GM12878 (cell line): ENCODE results near the gene EVC. TPM values are rescaled to one million over a fixed set of nuclear protein-coding genes. Genes with fewer than 3 reads are reported as not detected.

Source experiments
- ATAC-seq: fragments of 200-7000 bp; cut with Tn5 transposase; 3 replicates; pipeline ENCODE4 v1.9.1; 2020; ENCODE audit warnings: mild to moderate bottlenecking, moderate library complexity
- BruUV-seq: library from RNA; stranded (reverse); fragments of 400-500 nt; replicated peaks from 2 replicates; lab custom pipeline; 2021; lab: Mats Ljungman, UMichigan
- CTCF ChIA-PET: fragments of 300-600 bp; sonication (Branson Sonifier 250); formaldehyde crosslinking; extraction: SDS; loops from one replicate; lab custom pipeline; 2021; ENCODE audit warnings: inconsistent platforms; lab: Yijun Ruan, JAX
- POLR2A ChIA-PET: fragments of 350-600 bp; formaldehyde crosslinking; extraction: SDS; loops from one replicate; lab custom pipeline; 2021; ENCODE audit warnings: inconsistent platforms; lab: Charles Lee
- RAD21 ChIA-PET: fragments of 300-600 bp; sonication (Branson Sonifier 250); formaldehyde crosslinking; loops from one replicate; lab custom pipeline; 2023; ENCODE audit warnings: antibody characterized with exemption; ENCODE audit not compliant: unreplicated experiment; lab: Charles Lee
- SMC1A ChIA-PET: fragments of 300-600 bp; sonication (Branson Sonifier 250); formaldehyde crosslinking; loops from one replicate; lab custom pipeline; 2023; ENCODE audit not compliant: unreplicated experiment, uncharacterized antibody; lab: Charles Lee
- DNase-seq: peaks from one replicate; pipeline ENCODE4 v3.0.0-alpha.2; 2011; ENCODE audit warnings: low read depth, low spot score
- FAIRE-seq: peaks from 3 replicates; lab custom pipeline; 2011; peaks lifted over from hg19 to GRCh38; lab: Jason Lieb, UNC
- H2AFZ ChIP-seq: 2 replicates; pipeline ENCODE4 v1.6.0; 2011; ENCODE audit warnings: low read depth, low read length, control low read depth; ENCODE audit not compliant: control insufficient read depth
- H3K27ac ChIP-seq: 2 replicates; pipeline ENCODE4 v1.5.1; 2011; ENCODE audit warnings: control low read depth; ENCODE audit not compliant: control insufficient read depth, insufficient read depth
- H3K27me3 ChIP-seq, 2 experiments: replicated peaks in 1 of 2; 2 replicates each; pipeline versions ENCODE4 v1.6.0 to v1.6.1; 2011; ENCODE audit warnings: low read length in 1 of 2; ENCODE audit not compliant: control insufficient read depth in 2 of 2, insufficient read depth in 2 of 2
- H3K36me3 ChIP-seq, 2 experiments: 2 replicates each; pipeline ENCODE4 v1.5.1; 2011; ENCODE audit warnings: low read length in 1 of 2; ENCODE audit not compliant: control insufficient read depth in 2 of 2, insufficient read depth in 2 of 2
- H3K4me1 ChIP-seq: 2 replicates; pipeline ENCODE4 v1.6.1; 2011; ENCODE audit warnings: mild to moderate bottlenecking, low read length, moderate library complexity, mixed read lengths; ENCODE audit not compliant: control insufficient read depth, insufficient read depth
- H3K4me2 ChIP-seq: 2 replicates; pipeline ENCODE4 v1.6.0; 2011; ENCODE audit warnings: control low read depth; ENCODE audit not compliant: control insufficient read depth, insufficient read depth
- H3K4me3 ChIP-seq: fragments of 200-600 bp; sonication (generic); 2 replicates; pipeline ENCODE4 v1.5.1; 2016
- H3K79me2 ChIP-seq: 2 replicates; pipeline ENCODE4 v1.6.0; 2011; ENCODE audit warnings: low read length; ENCODE audit not compliant: control insufficient read depth, insufficient read depth
- H3K9ac ChIP-seq: 2 replicates; pipeline ENCODE4 v1.8.0; 2011; ENCODE audit warnings: low read length, control low read depth, mixed read lengths; ENCODE audit not compliant: control insufficient read depth, insufficient read depth
- H3K9me3 ChIP-seq: replicated peaks from 3 replicates; pipeline ENCODE4 v1.5.1; 2011; ENCODE audit warnings: mild to moderate bottlenecking, low read length; ENCODE audit not compliant: control insufficient read depth, insufficient read depth
- H4K20me1 ChIP-seq: 2 replicates; pipeline ENCODE4 v1.6.0; 2011; ENCODE audit not compliant: control insufficient read depth, insufficient read depth
- BHLHE40 ChIP-seq, 2 experiments: fragments of 450-650 bp in 1 of 2; IDR thresholded peaks; 2 replicates each; pipeline ENCODE4 v1.6.1; 2011 to 2017; ENCODE audit warnings: low read depth in 2 of 2, borderline replicate concordance in 1 of 2, improper control_type of control experiment in 1 of 2, low read length in 1 of 2, mild to moderate bottlenecking in 1 of 2
- CBX5 ChIP-seq: sonication (generic); IDR thresholded peaks from 2 replicates; pipeline ENCODE4 v1.6.1; 2016; ENCODE audit warnings: low read depth, moderate library complexity, mild to moderate bottlenecking, inconsistent platforms
- EP300 ChIP-seq, 2 experiments: fragments of 150-350 bp in 1 of 2; IDR thresholded peaks; 2 replicates each; pipeline ENCODE4 v1.6.1; 2011 to 2012; ENCODE audit warnings: low read depth in 2 of 2, low read length in 2 of 2, borderline replicate concordance in 1 of 2, improper control_type of control experiment in 1 of 2, inconsistent platforms in 1 of 2; ENCODE audit not compliant: control insufficient read depth in 1 of 2
- HDGF ChIP-seq: fragments of 450-650 bp; IDR thresholded peaks from 2 replicates; pipeline ENCODE4 v1.6.1; 2016; ENCODE audit warnings: antibody characterized with exemption
- IKZF1 ChIP-seq: fragments of 450-650 bp; conservative IDR thresholded peaks from 2 replicates; pipeline ENCODE4 v1.6.1; 2017; ENCODE audit warnings: antibody characterized with exemption, mild to moderate bottlenecking
- RB1 ChIP-seq: fragments of 450-650 bp; formaldehyde crosslinking; IDR thresholded peaks from 2 replicates; pipeline ENCODE4 v1.6.1; 2017; ENCODE audit warnings: mild to moderate bottlenecking, borderline replicate concordance
- RUNX3 ChIP-seq: IDR thresholded peaks from 2 replicates; pipeline ENCODE4 v1.6.1; 2012; ENCODE audit warnings: low read length, inconsistent platforms
- WGBS: methylation state at CpG from one replicate; pipeline ENCODE4 v1.1.6; 2016; ENCODE audit warnings: low lambda C conversion rate; ENCODE audit not compliant: insufficient replicate concordance, insufficient coverage; ENCODE audit errors: missing lambda C conversion rate; 5-methylcytosine and 5-hydroxymethylcytosine counted together
- in situ Hi-C: fragments of 300-500 bp; cut with MboI; formaldehyde crosslinking; loops from 9 replicates; pipeline ENCODE4 v1.14.3; 2018; ENCODE audit warnings: mixed read lengths
- intact Hi-C: fragments of 100-400 bp; cut with micrococcal nuclease; formaldehyde crosslinking; loops from one replicate; pipeline ENCODE4 v1.14.2; 2022; ENCODE audit not compliant: unreplicated experiment
- polyA plus RNA-seq, 11 experiments: library from polyadenylated mRNA; depleted of rRNA in 4 of 11; unstranded in 6 of 11; stranded (reverse) in 5 of 11; fragments of >200 nt; fragmentation: Nextera tagmentation in 4 of 11; fragmentation: Illumina TruSeq in 1 of 11; extraction: Ambion mirVana in 4 of 11; extraction: Trizol in 1 of 11; gene quantifications; 1 replicate in 1 of 11; 2 replicates in 10 of 11; pipeline versions ENCODE4 v1.2.1 to v1.2.3, GENCODE V29; 2011 to 2016; ENCODE audit warnings: inconsistent platforms in 2 of 11, missing spikeins in 2 of 11, low read depth in 1 of 11
- total RNA-seq, 4 experiments: library from RNA; depleted of rRNA in 3 of 4; stranded (reverse); fragments of >200 nt in 3 of 4; fragmentation: Illumina TruSeq in 1 of 4; extraction: Trizol in 1 of 4; gene quantifications; 2 replicates each; pipeline versions ENCODE4 v1.2.1 to v1.2.3, GENCODE V29; 2013 to 2021

EVC gene
- total and polyA plus RNA-seq, 10 of the 15 experiments (the other 5 are each of a cell fraction or from before 2014, with no cell fraction given): 0.87 to 55.9 (median 15.6) TPM

GRCh38 chr4:5845035-5845905, 134.3 kb downstream of the EVC start:
- no peaks in the 10 kb centered on the region for H3K9me3 ChIP-seq
- ChIA-PET SMC1A (no interaction called here), POLR2A (no interaction called here), RAD21 (no interaction called here)
- intact Hi-C loops: no loop called here
- ATAC-seq (no peak), FAIRE-seq (no peak), DNase-seq (no peak)
- no peaks in the 10 kb centered on the region; a peak in 1 of 4 replicates for H3K27me3 ChIP-seq
- in situ Hi-C loops: no loop called here
- no peaks in the 10 kb centered on the region for H3K4me1 ChIP-seq
- H4K20me1 ChIP-seq: no peaks in the 10 kb centered on the region
- no peak overlapping the region for H3K4me2 ChIP-seq
- BruUV-seq: no TSS peak
- H3K36me3 ChIP-seq: no peaks in the 10 kb centered on the region
- H3K9ac ChIP-seq: no peak overlapping the region
- no peak overlapping the region for H3K4me3 ChIP-seq
- 23% methylated on average over 13 of the region's 13 CpGs for WGBS
- H3K27ac ChIP-seq: no peak overlapping the region
- H2AFZ ChIP-seq: no peak overlapping the region
- no peak for TF ChIP-seq RB1
- TF ChIP-seq BHLHE40 (IDR thresholded peaks at IDR 0.05; ENCODE audit: borderline replicate concordance in 1 of 2, low read depth in 2 of 2, low read length in 1 of 2): no peak
- TF ChIP-seq CBX5: no peak
- no peak for TF ChIP-seq IKZF1
- no peak for TF ChIP-seq EP300 (IDR thresholded peaks at IDR 0.05; ENCODE audit: borderline replicate concordance in 1 of 2, control insufficient read depth in 1 of 2, low read depth in 2 of 2, low read length in 2 of 2)
- no peak for TF ChIP-seq HDGF
- no peak for TF ChIP-seq RUNX3
- TF ChIP-seq, all 136 proteins: peak for 0
- CTCF ChIA-PET: no interaction called here
- no peaks in the 10 kb centered on the region for H3K79me2 ChIP-seq
